HTR-8/SVneo (cell line): Measurements from ENCODE around the gene NEDD4L.

ENCODE experiments used
- DNase-seq: peaks from one replicate; pipeline ENCODE4 v3.0.0; 2011; ENCODE audit warnings: low spot score, mixed read lengths; ENCODE audit not compliant: insufficient read length
- FAIRE-seq: peaks from 2 replicates; lab custom pipeline; 2011; peaks lifted over from hg19 to GRCh38; lab: Jason Lieb, UNC

The NEDD4L gene

DNA sequence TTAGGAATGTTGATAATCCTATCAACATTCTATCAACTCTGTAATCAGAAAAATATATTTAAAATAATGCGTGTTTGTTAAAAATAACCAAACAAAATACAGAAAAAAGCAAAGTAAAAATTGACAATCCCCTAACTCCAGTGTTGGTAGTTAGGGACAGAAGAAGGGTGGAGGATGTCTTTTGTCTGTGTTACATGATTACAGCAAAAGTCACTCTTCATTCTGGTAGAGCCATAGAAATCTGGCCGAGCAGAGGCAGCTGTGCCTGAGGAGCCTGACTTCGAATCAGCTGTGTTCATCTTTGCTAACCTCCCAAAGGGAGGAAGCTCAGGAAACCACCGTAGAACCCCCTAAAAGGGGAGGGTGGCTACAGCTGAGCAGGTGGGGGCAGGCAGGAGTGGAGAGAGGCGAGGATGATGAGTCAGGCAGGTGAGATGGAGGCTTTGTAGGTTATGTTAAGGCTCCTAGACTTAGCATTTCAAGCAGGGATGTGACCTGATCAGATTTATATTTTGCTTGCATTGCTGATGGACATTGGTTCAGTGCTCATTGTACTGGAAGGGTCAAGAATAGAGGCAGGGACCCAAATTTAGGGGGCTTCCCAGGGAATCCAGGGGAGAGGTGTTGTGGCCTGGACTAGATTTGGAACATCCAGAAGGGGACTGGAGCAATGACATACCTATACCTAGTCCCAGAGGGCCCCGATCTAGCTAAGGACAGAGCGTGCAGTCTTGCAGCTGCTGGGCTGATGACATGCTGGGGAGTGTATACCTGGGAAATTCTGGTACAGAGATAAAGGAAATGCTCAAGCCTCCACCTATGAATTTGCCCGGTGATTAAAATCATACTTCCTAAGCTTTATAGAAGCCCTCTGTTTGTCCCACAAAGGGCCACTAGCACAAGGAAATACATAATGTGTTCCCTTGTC is 95.7 kb downstream of the NEDD4L start:
- DNase-seq (no peak), FAIRE-seq (no peak)

DNA sequence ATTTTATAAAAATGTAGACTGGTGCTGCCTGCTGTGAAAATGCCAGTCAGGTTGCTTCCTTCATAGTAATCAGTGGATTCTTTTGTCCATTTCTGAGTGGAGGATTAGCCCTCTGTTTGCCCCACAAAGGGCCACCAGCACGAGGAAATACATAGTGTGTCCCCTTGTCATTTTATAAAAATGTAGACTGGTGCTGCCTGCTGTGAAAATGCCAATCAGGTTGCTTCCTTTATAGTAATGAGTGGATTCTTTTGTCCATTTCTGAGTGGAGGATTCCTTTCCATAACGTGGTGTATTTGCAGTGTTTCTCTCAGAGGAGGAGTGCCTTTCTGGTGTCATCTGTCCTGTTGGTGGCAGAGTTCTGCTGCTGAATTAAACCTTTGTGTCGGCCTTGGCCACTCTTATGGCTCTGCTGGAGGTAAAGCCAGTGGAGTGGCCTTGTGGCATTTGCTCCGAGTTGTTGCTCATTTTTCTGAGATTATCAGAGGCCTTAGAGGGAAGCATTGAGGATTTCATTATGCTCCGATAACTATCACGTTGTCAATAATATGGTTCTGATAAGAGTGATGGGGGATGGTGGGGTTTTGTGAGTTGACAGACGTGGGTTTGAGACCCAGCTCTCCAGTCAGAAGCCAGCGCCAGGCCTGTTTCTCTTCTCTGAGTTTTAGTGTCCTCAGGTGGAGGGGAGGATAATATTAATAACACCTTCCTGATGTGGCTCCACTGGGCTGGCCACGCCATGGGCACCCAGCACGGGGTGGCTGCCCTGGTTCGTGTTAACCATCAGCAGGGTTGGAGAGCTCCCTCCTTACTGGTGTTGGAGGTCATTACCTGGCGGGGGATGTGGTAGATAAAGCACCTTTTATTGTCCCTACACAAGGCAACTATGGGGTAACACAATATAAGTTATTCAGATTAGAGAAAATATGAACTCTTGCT is 96.6 kb downstream of the NEDD4L start:
- no peak for FAIRE-seq
- no peak for DNase-seq

DNA sequence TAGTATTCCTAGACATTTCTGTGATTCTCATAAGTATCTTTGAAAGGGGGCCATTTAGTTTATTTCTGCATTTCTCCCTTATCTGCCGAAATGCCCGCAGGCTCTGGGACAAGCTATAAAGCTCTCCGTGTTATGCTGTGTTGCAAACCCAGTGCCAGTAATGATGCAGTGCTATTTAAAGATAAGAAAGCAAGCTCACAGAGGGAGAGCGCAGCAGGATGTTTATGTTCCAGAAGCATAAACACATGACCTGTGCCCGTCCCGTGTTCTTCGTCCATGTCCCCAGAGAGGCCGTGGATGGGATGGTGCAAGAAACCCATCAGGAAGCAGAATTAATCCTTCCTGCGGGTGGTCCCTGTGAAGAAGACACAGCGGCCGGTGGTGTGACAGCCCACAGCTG is 99.4 kb downstream of the NEDD4L start:
- FAIRE-seq = peak; percentile 42
- DNase-seq = no peak

DNA sequence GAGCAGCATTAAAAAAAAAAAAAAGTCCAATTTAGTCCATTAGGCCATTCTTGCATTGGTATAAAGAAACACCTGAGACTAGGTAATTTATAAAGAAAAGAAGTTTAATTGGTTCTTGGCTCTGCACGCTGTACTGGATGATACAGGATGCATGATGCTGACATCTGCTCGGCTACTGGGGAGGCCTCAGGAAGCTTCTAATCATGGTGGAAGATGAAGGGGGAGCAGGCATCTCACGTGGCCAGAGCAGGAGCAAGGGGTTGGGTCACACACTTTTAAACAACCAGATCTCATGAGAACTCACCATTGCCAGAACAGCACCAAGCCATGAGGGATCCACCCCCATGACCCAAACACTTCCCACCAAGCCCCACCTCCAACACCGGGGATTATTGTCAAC is 100.1 kb downstream of the NEDD4L start:
- DNase-seq (no peak), FAIRE-seq (no peak)

DNA sequence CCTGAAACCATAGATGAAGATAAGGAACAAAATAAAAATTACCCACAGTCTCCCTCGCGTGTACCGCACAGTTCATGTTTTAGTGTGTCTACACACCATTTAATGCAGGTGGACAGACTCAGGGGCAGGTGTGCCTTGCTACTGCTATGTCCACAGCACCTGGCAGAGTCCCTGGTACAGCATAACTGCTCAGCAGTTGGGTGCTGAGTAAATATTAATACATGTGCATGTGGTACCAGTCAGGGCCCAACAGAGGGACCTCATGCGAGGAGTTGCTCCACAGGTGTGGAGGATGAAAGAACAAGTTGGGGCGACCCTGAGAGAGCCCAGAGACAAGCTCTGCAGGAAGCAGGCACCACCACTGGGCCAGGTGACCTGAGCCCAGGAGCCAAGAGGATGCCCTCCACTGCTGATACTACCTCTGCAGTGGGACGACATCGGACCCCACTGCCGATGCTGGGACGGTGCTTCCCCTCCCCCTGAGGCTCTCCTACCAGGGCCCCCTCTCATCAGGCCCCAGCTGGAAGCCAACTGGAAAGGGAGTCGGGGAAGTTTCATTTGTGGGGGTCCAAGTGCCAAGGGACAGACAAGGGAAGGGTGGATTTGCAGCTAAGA is 100.8 kb downstream of the NEDD4L start:
- DNase-seq = no peak
- no peak for FAIRE-seq

DNA sequence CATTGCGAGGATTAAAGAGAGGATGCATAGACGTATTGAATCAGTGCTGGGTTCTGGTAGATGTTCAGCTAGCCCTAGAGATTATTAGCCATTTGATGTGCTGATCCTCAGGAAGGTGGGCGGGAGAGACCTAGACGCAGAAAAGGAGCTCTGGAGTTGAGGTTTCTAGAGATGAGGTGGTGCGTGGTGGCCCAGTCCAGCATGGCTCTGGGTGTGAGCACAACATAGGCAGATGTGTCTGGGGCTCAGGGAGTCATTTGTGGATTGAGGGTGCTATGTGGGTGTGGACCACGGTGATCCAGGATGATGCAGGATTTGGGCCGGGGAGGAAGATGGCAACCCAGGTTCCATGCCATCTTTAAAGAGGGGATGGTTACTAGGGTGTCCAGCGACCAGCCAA is 102.1 kb downstream of the NEDD4L start:
- FAIRE-seq = no peak
- DNase-seq = no peak

DNA sequence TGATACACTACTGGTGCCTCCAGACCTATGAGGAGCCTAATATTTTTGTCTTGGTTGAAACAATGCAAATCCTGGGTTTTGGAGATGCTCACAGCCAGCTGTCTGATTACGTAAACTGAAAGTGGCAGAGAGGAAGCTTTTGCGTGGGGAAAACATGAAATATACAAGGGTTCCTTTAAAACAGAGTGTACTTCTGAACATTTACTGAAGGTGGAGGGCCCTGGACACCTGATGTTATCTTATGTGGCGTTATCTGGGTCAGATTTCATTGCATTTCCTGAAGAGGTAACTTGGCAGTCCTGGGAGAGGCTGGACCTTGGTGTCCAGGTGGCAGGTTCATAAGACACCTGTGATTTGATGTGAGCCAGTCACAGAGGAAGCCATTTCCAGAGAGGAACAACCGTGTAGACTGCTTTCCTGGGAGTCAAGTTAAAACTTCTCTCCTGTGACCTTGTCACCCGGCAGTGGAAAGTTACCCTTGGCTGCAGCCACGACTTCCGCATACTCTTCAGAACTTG is 105.0 kb downstream of the NEDD4L start:
- DNase-seq (no peak), FAIRE-seq (no peak)

DNA sequence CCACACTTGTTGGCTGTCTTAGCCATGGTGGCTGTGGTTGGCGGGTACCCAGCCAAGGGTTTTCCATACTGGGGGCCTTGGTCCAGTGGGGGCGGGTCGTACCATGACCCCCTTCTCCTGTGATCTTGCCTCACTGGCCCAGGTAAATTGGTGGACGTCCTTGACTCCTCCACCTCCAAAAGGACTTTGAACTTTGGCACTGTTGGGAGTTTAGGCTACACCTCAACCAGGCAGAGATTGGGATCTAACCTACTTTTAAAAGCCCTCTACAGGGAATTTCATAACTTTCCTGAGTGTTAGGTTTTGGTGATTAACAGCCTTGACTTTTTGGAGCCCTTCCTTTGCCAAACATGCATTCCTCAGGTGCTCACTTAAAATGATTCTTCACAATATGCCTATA is 106.7 kb downstream of the NEDD4L start:
- DNase-seq (no peak), FAIRE-seq (no peak)

DNA sequence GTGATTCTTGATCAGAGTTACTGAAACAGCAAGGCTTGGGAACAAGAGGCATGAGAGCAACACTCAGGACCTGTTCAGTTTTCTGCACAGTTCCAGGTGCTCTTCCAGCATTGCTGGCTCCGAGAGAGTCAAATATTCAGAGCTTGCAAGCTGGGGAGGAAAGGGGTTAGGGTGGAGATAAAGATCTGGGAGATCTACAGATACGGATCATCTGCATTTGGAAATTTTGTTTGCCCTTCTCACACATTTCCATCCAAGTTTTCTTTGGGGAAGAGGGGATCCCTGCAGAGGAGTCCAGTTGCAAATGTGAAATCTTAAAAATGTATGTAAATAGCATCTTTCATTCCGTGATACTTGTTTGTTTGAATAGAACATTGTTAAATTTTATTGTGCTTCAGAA is 108.2 kb downstream of the NEDD4L start:
- FAIRE-seq (no peak), DNase-seq (no peak)

DNA sequence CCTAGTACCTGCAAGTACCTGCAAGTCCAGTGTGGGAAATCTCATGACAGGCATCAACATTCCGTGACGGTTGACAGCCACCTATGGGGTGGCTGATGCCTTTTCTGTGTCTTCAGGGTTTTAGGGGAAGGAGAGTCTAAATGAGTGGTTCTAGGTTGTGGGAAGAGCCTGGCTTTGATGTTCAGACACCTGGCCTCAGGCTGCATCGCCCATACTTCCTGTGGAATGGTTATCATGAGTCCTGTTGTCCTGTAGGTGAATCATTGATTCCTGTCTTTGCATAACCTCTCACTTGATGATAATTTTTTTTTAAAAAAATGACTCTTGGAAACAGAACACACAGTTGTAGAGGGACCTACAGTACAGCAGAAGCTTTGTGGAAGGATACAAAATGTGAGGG is 108.9 kb downstream of the NEDD4L start:
- DNase-seq (no peak), FAIRE-seq (no peak)

DNA sequence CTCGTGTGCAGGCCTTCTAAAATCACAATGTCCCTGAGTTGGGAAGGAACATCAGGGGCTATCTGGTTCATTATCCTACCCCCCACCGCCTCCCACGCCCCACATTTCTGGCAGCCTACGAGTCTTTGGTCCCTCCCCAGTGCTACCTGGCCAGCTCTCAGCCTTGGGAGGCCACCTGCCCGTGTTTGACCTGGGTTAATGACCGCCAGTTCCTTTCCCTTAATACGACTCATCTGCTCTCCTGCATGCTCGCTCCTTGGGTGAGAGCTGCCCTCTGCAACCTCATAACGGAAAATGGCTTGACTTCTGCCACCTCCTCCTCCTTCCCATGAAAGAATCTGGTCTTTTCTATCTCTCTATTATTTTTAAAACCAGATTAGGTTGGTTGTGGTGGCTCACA is 112.5 kb downstream of the NEDD4L start:
- no peak for FAIRE-seq
- DNase-seq = no peak

DNA sequence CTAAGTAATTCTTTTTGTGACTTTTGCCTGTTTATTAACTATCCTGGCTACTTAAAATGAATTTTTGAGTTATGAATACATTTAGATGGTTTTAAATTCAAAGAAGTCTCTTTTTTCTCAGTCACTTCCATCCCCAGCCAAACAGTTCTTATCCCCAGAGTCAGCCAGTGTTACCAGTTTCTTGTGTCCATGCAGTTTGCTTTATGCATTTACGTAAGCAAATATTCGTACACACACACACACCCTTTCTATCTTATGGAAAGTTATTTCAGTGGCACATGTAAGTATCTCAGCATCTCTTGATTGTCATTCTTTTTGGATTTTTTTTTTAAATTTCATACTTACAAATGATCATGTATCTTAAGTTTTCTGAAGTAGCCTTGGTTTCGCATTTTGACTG is 113.2 kb downstream of the NEDD4L start:
- FAIRE-seq = no peak
- no peak for DNase-seq

DNA sequence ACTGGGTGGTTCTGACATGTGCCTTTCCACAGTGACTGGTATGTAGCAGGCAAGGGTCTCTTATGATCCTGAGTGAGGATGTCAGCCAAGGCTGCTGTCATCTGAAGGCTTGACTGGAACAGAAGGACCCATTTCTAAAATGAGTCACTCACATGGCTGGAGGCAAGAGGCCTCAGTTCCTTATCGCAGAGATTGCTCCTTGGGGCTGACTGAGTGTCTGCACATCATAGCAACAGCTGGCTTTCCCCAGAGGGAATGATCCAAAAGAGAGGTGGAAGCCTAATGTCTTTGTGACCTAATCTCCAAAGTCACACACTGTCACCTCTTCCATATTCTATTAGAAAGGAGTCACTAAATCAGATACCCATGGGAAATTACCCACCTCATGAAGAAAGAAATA is 114.0 kb downstream of the NEDD4L start:
- no peak for DNase-seq
- no peak for FAIRE-seq

DNA sequence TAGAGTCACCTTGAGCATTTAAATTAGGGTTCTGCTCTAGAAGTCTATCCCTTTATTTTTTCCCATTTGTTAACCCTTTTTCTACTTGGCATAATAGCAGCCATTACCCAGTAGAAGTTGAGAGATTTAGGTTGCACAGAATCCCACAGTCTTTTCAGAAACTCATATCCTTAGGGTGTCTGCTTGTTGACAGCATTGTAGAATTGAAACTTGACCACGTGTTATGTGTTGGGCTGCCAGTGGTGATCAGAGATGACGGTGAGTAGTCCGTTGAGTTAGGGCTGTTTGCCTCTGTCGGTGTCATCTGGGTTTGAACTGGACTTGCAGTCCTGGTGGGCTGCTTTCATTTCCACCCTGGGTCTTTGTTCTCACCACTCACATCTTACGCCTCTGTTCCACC is 114.4 kb downstream of the NEDD4L start:
- FAIRE-seq = no peak
- DNase-seq = no peak

DNA sequence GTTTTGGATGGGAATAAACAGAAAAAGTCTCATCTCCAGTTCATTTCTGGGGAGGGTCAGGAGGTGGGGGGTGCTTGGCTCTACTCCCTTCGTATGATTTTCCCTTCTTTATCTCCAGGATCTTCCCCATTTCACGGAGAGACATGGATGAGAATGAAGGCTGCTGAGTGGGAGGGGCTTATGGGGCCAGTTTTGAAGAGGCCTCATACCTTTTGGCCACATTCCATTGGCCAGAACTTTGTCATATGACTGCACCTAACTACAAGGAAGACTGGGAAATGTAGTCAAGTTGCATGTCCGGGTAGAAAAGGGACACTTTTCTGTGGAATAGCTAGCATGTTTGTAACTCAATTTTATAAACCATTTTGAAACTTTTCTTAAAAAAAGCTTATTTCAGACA is 117.6 kb downstream of the NEDD4L start:
- DNase-seq (peak; percentile 33), FAIRE-seq (peak; percentile 33)

DNA sequence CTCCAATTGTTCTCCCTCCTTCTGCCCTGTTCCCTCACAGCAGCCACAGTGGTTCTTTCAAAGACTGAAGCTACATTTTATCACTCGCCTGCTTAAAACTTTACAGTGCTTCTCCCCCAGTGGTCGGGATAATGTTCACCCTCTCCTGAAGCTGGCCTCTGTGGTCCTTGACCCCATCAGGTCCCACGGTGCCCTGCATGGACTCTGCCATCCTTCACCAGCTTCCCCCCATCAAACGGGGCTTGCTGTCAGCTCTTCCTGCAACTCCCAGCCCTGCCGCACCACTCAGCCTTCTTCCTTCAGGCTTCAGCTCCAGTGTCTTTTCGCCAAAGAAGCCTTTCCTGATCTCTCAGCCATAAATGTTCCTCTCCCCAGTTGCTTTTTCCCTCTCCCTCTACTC is 118.1 kb downstream of the NEDD4L start:
- DNase-seq = no peak
- no peak for FAIRE-seq

DNA sequence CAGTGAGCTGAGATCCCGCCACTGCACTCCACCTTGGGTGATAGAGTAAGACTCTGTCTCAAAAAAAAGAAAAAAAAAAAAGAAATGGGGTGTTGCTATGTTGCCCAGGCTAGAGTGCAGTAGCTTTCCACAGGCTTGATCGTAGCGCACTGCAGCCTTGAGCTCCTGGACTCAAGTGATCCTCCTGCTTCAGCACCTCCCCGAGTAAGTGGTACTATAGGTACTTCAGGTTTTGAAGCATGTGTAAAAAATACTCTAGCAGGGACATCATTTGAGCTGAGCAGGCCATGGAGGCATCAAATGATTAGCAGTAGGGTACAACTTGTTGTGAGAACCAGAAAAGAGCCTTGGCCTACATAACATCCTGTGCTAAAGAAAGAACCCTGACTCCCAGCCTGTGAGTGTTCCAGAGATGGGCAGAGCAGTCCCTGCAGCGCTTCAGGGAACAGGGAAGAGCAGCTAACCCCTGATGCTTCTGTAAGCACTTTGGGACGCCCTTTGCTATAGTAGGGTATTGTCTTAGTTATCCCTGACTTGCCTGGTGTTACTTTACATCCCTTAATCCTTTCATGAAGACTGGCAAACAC is 119.1 kb downstream of the NEDD4L start:
- DNase-seq = no peak
- FAIRE-seq = no peak

DNA sequence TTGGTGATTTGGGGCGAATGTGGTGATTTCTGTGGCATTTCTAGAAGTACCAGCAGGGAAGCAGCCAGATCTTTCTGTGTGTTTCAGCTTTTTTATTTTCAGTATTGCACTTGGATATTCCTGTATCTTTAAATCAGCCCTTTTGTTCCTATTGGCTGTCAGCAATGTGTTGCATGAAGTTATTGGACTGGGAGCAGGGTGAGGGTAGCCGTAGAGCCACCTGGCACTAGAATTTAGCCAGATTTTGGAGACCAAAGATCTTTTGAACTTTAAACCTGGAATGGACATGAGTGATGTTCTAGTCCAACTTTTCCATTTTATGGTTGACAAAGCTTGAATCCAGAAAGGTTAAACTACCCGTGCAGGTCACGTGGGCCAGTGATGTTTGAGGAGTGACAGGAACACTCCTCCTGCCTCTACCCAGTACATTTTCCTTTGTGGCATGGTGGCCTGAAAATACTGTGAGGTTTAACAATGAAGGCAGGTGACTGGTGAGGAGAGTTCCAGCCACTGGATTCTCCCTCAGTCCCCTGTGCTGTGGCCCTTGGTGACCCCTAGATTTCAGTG is 122.3 kb downstream of the NEDD4L start:
- FAIRE-seq = peak; percentile 36

DNA sequence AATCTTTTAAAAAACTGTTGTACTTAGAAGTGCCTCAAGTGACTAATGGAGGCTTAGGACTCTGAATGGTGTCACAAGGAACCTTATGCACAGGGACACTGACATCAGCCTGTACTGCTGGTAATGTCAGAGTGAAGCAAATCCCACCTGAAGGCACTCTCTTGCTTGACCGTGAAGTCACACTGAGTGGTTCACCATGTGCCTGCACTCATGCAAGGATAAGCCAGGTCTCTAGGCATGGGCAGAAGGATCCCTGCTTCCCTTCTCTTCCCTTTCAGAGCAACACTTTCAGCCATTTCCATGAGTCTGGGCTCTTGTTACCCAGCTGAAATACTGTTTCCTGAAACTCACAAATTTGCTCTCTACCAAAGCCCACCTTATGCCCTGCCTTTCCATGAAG is 123.0 kb downstream of the NEDD4L start:
- FAIRE-seq = no peak
- DNase-seq = no peak

More for the DNA sequence above, 122.3 kb downstream of the NEDD4L start:
- DNase-seq = no peak

DNA sequence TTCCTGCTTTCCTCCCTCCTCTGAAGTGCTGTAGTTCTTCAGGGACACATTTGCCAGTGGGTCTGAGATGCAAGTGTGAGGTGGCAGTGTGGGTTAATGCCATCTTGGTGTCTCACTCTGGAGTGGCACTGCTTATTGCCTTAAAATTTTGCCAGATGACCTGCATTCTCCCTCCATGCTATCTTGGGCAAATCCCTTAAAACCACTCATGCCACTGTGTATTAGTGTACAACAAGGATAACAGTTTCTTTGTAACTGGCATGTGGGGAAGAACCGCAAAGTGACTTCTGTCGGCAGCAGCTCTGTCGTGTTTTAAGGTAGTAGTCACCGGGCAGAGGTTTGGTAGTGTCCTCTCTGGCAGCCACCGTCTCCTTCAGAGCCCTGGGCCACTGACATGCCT is 124.2 kb downstream of the NEDD4L start:
- no peak for FAIRE-seq
- no peak for DNase-seq
